Cerebellar nuclear complex (tissue), 1 donor: Measurements from ENCODE around the gene PF4V1.
"Not testable (repeated sequence)": the region's sequence is repeated elsewhere in the genome, so short reads cannot be mapped to it uniquely, and the experiment has no call there.

Experiments
- DNase-seq, 2 experiments: peaks; one replicate each; lab custom pipeline; 2025; lab: John Stamatoyannopoulos, UW

The PF4V1 gene

DNA sequence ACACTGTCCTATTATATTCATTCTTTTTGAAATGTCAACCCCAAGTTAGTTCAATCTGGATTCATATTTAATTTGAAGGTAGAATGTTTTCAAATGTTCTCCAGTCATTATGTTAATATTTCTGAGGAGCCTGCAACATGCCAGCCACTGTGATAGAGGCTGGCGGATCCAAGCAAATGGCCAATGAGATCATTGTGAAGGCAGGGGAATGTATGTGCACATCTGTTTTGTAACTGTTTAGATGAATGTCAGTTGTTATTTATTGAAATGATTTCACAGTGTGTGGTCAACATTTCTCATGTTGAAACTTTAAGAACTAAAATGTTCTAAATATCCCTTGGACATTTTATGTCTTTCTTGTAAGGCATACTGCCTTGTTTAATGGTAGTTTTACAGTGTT, 17.7 kb downstream of the PF4V1 start:
- no peak for DNase-seq

DNA sequence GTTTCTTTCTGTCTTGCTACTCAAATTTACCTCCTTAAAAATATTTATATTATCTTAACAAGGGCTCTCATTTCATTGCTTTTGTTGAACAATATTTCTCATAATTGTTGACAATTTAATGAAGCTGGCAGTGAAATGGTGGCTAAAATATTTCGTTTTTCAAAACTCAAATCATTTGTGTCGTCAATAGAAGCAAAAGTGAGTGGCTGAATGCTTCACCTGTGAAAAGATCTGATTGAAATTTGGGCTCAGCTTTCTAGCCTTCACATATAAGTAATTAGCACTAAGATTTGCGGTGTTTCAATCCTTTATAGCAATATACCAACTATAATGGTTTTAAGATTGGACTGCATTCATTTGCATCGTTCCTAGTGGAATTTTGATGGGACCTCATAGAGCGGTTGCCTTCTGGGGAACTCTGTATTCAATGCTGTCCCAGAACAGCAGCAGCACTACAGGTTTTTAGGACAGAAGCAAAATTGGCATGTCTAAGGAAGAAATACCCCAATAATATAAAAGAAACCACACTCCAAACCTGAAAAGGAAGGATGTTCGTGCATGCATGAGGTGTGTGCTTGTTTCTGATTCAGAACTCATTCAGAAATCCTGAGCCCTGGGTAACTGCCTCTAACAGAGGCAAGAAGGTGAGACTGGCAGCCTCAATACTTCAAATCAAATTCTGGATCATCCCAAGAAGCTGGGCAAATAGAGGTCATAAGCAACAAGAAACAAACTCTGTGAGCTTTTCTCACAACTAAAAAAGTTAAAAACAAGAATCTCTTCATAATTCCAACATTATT, 18.6 kb downstream of the PF4V1 start:
- DNase-seq = no peak

DNA sequence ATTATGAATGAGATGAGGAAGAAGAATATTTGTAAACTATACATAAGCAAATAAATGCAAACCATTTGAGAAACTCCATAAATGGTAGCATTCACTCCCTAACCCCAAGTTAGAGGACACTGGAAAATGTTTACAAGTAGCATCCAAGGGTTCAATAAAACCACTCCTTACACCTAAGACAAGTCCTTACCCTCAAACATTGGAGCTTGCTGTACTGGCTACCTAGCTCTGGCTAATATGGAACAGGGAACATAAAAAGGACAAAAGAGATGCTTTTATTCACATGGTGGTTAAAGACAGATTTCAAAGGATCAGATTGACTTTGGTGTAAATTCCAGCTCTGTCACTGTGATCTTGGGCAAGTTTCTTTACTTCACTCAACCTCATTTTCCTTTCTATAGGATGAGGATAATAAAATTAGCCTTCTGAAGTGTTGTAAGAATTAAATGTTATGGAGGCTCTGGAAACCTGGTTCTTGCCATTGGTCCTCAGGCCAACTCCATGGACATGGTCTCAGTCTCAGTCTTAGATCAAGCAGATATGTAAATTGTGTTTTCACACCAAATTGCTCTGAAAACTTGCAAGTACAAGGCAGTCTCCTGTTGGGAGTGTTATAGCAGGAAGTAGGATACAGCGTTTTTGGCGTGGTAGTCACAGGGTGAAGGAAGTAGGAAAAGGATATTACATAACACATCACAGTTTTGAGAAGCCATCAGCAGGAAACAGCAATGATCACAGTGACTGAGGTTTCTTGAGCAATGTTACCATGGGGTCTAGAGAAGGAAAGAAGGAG, 19.4 kb downstream of the PF4V1 start:
- no peak for DNase-seq

DNA sequence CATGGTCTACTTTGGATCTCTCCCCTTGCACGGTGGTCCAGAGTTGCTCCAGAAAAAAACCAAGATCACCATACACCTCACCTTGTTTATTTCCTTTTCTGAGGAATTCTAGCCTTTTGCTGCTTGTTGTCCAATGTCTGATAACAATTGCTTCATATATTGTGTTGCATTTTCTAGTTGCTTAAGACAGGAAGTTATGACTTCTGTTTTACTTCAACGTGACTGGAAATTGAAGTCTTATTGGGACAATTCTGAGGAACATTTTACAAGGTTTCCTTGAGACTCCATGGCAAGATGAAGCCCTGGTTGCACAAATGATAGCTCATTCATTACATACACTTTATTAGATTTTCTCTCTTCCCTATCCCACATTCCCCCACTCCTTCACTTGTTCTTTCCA, 21.3 kb downstream of the PF4V1 start:
- no peak for DNase-seq

DNA sequence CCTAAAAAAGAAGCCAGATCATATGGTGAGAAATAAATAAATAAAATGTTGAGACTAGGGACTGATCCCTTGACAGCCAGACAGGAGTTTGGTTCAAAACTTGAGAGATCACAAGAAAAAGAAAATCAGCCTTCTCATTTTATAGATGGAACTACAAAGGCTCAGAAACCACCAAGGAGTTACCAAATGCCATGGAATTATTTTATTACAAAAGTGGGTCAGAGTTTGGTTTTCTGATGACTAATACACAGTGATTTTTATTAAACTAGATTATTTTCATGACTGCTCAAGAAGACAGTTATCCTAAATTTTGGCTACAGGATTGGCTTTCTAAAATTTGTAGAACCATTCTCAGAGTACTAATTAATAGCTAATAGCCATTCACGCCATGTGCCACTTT, 22.3 kb downstream of the PF4V1 start:
- DNase-seq = no peak

DNA sequence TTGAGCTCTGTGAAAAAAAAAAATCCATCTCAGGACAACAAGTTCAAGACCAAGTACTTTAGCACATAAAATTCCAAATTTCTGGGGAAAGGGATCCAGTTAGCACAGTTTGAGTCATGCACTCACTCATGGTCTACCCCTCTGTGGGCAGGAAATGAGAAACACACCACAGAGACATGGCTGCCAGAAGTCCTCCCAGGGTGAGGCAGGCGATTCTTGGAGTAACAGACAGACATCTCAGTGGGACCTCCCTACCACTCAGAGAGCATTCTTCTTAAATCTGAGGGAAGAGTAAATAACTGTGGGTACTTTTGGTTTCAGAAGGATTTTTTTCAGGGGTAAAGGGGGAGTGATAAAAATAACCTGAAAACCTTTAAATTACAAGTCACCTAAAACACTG, 30.2 kb downstream of the PF4V1 start:
- no peak for DNase-seq

DNA sequence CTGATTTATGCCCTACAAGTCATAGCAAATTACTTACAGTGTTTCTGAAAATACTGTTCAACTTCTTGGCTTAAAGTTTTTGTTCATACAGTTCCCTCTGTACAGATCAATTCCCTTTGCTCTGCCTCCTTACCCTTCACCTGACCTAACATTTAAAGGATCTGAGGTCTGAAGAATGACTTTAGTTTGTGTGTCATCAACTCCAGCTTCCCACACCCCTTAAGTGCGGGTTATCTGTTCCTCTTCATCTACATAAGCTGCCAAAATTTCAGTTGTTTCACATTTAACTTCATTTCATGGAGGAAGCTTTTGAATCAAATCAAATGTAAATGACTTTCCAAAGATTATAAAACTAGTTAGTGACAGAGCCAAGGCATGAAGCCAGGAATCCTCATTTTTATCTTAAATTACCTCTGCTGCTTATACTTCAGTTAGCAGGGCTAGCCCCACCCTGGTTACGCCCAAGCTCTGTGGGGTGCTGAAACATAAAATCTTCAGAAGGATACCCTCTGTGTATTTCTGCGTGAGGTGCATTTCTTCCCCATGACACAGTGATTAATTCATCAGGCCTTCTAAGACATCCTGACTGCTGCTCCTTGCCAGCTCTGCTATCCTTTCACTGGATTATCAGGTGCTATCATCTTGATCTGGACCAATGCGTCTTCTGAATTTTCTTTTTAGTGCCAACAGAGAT, 32.6 kb downstream of the PF4V1 start:
- no peak for DNase-seq

DNA sequence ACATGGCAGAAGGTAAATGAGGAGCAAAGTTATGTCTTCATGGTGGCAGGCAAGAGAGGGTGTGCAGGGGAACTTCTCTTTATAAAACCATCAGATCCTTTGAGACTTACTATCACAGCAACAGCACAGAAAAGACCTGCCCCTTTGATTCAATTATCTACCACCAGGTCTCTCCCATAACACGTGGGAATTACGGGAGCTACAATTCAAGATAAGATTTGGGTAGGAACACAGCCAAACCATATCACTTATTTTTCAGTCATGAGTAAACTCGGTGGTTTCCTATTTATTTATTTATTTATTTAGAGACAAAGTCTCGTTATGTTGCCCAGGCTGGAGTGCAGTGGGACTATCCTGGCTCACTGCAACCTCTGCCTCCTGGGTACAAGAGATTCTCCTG, 38.2 kb downstream of the PF4V1 start:
- no peak for DNase-seq

DNA sequence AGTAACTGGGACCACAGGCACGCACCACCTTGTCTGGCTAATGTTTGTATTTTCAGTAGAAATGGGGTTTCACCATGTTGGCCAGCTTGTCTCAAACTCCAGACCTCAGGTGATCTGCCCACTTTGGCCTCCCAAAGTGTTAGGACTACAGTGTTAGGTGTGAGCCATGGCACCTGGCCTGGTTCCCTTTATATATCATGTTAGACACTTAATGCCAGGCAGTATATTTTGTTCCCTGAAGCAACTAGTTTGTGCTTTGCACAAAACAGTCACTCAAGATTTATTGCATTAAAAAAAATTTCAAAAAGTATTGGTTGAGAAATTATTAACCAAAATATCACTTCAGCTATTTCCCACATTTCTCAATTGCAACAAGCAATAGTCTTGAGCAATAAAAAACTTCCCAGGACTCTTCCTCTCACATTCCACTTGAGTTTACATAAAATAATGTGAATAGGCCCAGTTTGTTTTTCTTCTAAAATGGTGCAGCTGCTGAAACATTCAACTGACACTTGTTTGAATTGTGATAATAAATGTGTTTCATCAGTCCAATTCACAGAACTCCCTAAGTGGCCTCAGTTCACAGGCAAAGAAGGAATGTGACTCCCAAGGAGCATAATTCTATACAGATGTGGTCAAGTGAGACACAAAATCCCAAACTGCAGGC, 38.8 kb downstream of the PF4V1 start:
- no peak for DNase-seq

DNA sequence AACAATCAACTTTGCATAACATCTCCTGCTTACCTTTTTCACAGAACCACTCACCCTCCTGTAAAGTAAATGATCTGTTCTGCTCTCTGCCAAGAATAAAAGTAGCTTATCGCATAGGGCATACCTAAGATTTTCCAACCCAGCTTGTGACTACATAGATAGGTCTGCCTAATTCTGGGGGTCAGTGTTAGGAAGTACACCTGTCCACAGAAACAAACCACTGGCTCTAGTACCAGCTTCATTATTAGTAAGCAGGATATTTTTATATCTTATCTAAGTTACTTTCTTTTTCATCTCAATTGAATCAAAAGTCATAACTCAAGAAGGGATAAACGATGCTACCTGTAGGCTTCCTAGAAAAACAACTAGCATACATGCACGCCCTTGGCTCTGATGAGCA, 39.9 kb downstream of the PF4V1 start:
- no peak for DNase-seq

DNA sequence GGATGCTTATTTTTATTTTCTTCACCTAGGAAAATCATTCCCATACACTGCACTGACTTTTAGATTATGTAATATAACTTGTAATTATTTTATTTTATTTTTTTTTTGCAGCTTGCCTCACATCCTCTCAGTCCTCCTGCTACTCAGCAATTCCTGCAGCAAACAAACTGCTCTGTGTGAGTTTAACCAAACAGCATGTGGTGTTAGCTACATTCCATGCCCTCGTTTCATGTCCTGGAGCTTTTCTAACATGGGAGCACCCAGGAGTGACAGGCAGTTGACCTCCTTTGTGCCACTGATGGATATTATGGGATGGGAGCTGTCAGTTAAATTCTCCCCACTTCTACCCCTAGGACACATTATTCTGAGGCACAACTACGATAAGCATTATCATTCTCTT, 40.9 kb downstream of the PF4V1 start:
- no peak for DNase-seq

DNA sequence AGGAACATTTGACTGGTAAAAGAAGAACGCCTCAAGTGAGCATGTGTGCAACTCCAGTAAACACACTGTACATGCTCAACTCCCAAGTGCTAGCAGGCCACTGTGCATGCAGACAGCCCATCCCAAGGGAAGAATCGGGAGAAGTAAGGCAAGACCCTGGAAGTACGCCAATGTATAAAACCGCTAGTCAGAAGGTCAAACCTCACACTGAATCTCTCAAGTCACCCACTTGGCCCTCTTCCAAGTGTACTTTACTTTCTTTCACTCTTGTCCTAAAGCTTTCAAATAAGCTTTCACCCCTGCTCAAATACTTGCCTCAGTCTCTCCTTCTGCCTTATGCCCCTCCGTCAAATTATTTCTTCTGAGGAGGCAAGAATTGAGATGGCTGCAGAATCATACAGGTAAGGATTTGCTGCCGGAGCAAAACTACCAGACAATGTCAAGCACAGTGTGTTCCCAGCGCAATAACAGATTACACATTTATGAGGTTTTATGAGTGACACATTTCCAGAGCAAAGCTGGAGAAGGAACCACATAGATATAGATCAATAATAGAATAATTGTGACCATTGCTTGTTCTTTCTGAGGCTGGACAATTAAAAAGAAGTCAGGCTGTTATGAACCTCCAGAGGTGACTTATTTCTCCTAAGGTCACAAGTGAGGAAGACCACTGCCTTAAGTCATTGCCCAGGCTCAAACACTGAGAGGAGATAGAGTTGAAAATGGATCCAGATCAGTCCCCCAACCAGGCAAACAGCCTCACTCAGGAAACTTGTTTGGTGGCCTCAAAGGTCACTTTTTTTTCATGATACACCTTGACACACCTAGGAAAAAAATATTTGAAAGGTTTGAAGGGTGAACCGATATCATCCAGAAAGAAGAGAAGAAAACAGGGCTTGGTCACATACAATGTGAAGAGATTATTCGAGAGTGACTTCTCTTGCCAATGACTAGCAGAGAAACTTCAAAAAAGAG, 42.4 kb downstream of the PF4V1 start:
- DNase-seq = no peak

DNA sequence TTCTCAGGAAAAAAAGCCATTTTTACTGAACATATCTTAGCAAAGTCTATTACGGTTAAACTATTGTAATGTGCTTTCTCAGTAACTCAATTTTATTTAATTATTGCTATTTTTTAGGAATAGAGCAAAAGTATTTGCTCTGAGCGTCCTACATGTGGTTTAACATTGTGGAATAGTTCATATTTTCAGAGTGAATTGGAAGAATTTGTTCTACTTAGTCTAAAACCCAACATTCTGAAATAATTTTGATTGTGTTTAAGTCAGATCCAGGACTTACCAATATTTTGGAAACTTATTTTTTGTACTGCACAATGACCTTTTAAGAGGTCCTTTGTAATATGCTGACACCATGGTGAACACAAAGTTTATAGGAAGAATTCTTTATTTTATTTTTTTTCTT, 43.3 kb downstream of the PF4V1 start:
- DNase-seq = no peak

DNA sequence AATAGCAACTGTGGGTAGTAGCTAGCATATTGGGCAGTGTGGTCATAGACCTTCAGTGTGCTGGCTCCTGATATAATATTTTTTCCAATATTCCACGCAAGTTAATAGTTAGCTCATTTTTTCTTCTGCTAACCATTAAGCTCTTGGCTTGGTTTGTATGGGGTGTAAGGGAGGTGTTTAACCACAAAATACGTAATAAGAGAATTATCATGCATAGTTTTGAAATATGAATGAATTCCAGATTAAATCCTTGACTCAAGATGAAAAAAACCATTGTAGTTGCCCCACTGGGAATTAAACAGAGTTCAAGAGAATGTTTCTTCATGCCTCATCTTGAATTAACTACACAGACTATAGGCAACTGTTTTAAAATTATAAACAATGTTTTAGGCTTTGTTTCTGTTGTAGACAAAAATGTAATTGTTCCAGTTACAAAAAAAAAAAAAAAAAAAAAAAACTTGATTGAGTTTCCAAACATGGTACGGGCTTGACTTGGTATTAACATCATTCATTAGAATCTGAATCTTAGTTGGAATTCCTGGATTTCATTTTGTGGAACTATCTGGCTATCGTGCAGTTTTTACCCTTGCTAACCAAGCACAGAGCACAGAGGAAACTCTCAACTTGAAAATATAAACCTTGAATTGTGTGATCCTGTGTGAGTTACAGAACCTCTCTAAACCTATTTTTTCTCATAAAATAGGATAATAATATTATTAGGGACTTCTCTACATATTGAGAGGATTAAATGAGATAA, 44.5 kb downstream of the PF4V1 start:
- no peak for DNase-seq

DNA sequence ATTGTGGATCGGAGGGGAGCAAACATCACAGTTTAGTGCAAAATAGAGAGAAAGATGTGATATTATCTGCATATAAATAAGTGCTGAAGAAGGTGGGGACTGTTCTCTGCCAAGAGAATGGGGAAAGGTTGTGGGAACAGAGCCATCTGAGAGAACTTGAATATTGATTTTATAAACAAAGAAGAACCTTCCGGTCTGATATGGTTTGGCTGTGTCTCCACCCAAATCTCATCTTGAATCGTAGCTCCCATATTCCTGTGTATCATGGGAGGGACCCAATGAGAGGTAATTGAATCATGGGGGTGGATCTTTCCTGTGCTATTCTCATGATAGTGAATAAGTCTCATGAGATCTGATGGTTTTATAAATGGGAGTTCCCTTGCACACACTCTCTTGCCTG, 46.2 kb downstream of the PF4V1 start:
- DNase-seq = not testable (repeated sequence)

DNA sequence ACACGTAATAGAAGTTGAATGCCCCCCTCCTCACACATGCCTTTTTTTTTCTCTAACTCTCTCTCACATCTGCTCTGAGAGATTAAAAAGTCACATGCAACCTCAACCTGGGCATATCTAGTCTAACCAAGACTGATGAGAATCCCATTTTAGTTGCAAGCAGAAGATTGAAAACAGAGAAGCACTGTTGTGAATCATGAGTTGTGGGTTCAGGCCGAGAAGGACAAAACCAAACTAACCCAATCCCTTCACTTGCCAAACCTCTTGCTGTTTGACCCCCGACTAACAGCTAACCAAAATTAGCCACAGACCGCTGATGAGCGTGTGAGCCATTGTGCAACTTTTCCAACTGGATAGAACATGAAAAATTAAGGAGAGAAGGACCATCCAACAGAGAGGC, 47.9 kb downstream of the PF4V1 start:
- DNase-seq = no peak

DNA sequence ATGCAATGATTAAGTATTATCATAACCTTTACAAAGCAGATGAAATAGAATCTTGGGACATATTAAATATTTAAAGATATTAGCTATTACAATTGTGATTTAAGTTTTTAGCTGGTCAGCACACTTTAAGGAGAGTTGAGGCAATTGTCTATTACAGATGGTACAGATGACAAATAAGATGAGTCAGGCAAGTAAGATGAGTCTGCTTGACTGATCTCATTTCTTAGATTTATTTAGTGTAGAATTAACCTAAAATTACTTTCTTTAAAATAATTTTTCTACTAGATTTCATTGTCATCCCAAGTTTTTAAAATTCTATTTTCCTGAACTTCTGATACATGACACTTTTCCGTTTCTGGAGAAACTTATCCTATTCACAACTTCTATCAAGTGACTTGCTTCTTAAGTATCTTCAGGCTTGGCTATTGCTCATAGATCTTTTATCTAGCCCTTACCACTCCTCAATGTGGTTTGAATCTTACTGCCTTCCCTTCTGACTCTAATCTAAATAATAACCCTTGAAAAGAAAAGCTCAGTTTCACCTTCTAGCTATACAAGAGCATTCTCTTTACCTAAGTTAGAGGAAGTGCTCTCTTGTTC, 49.0 kb downstream of the PF4V1 start:
- DNase-seq = no peak

DNA sequence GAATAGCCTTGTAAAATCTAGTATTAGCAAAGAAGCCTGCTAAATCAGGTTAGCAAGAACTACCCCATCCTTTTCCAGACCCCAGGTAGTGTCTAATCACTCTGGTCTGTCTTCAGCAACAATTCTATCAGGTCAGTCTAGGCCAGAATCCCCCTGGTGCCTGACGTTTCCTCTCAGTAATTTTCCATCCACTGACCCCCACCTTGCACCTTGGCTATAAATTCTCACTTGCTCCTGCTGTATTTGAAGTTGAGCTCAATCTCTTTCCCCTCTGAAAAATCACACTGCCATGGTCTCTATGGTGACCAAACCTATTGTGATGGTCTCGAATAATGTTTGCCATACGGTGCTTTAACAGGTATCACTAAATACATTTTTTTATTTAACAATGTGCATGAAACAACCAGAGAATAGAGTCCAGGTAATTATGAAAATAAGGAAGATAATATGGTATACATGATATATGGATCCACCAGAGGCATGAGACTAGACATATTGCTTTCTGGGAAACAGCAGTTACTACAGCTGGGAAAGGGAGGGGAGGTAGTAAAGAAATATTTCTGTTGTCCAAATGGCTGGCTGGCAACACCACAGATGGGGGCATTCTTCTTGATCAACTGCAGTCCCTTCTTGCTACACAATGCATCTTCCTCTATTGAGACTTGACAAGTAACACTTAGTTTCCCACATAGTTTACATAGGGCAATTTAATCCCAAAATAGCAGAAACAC, 49.9 kb downstream of the PF4V1 start:
- no peak for DNase-seq
